ENCODE results near the gene PTPA.

- TF ChIP-seq POLR2A (IDR thresholded peaks at IDR 0.05; ENCODE audit: extremely low read depth, insufficient read length) (no peak), MYC (IDR thresholded peaks at IDR 0.05; ENCODE audit: low read depth, low read length) (no peak)
- TF ChIP-seq, protein P1, sequence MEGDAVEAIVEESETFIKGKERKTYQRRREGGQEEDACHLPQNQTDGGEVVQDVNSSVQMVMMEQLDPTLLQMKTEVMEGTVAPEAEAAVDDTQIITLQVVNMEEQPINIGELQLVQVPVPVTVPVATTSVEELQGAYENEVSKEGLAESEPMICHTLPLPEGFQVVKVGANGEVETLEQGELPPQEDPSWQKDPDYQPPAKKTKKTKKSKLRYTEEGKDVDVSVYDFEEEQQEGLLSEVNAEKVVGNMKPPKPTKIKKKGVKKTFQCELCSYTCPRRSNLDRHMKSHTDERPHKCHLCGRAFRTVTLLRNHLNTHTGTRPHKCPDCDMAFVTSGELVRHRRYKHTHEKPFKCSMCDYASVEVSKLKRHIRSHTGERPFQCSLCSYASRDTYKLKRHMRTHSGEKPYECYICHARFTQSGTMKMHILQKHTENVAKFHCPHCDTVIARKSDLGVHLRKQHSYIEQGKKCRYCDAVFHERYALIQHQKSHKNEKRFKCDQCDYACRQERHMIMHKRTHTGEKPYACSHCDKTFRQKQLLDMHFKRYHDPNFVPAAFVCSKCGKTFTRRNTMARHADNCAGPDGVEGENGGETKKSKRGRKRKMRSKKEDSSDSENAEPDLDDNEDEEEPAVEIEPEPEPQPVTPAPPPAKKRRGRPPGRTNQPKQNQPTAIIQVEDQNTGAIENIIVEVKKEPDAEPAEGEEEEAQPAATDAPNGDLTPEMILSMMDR (IDR thresholded peaks at IDR 0.05; ENCODE audit: low read depth, low read length) = no peak
- TF ChIP-seq, protein P2, sequence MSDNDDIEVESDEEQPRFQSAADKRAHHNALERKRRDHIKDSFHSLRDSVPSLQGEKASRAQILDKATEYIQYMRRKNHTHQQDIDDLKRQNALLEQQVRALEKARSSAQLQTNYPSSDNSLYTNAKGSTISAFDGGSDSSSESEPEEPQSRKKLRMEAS (IDR thresholded peaks at IDR 0.05; ENCODE audit: low read depth, low read length) = no peak
These were observed 10.6 kb upstream of the PTPA start for GRCh38 chr9:129100383-129101169.
